Stomach (tissue), 9 donors: ENCODE data around the gene ASCC2. TPM values are rescaled to one million over a fixed set of nuclear protein-coding genes. Genes with fewer than 3 reads are reported as not detected.

Experiments used
- DNase-seq, 2 donors: peaks; one replicate each; pipeline versions ENCODE4 v3.0.0 to v3.0.0-alpha.2; 2013 to 2019
- H3K27ac ChIP-seq, 5 donors: fragments of 200-600 bp in 4 of 5; sonication (generic) in 4 of 5; one replicate each; pipeline ENCODE4 v1.5.1; 2013 to 2019; ENCODE audit warnings: mild to moderate bottlenecking in 1 of 5, moderate library complexity in 1 of 5
- H3K27me3 ChIP-seq, 3 donors: fragments of 200-600 bp; sonication (generic); one replicate each; pipeline ENCODE4 v1.5.1; 2017 to 2019; ENCODE audit warnings: mixed run types in 1 of 3
- H3K36me3 ChIP-seq, 4 donors: fragments of 200-600 bp; sonication (generic); 1 replicate in 3 of 4; 2 replicates in 1 of 4; pipeline ENCODE4 v1.5.1; 2016 to 2019
- H3K4me1 ChIP-seq, 4 donors: fragments of 200-600 bp; sonication (generic); one replicate each; pipeline ENCODE4 v1.5.1; 2016 to 2019
- H3K4me3 ChIP-seq, 4 donors: fragments of 200-600 bp; sonication (generic) in 3 of 4; one replicate each; pipeline ENCODE4 v1.5.1; 2016 to 2019; ENCODE audit warnings: mild to moderate bottlenecking in 1 of 4
- H3K9me3 ChIP-seq, 4 donors: fragments of 200-600 bp; sonication (generic); one replicate each; pipeline ENCODE4 v1.5.1; 2016 to 2019
- CTCF ChIP-seq, 7 experiments: fragments of 450-650 bp in 4 of 7; fragments of 200-600 bp in 3 of 7; sonication (generic) in 3 of 7; IDR thresholded peaks; one replicate each; pipeline ENCODE4 v1.5.1; 2016 to 2019; ENCODE audit warnings: antibody characterized with exemption in 7 of 7, control low read depth in 2 of 7, mild to moderate bottlenecking in 1 of 7
- EP300 ChIP-seq: sonication (generic); formaldehyde crosslinking; IDR thresholded peaks from one replicate; pipeline ENCODE4 v1.6.1; 2017; ENCODE audit warnings: antibody characterized with exemption
- POLR2A ChIP-seq, 4 donors: fragments of 450-650 bp; IDR thresholded peaks; one replicate each; pipeline ENCODE4 v1.6.1; 2016; ENCODE audit warnings: antibody characterized with exemption in 4 of 4, control low read depth in 2 of 4, mild to moderate bottlenecking in 1 of 4, moderate library complexity in 1 of 4
- POLR2AphosphoS5 ChIP-seq, 3 donors: sonication (generic); formaldehyde crosslinking; IDR thresholded peaks; one replicate each; pipeline ENCODE4 v1.6.1; 2016; ENCODE audit warnings: antibody characterized with exemption in 3 of 3
- WGBS, 5 donors: extraction: QIAGEN DNeasy Blood & Tissue Kit in 3 of 5; methylation state at CpG; one replicate each; pipeline versions ENCODE4 v1.1.5 to v1.1.7; 2013 to 2018; 5-methylcytosine and 5-hydroxymethylcytosine counted together
- intact Hi-C: fragments of 100-400 bp; cut with DNase I; formaldehyde crosslinking; loops from one replicate; pipeline ENCODE4 v1.15.1; 2023; ENCODE audit warnings: low total_unique reads
- polyA plus RNA-seq, 3 donors: library from polyadenylated mRNA; stranded (reverse); fragments of 200-250 nt; gene quantifications; one replicate each; pipeline ENCODE4 v1.2.3, GENCODE V29; 2013
- total RNA-seq, 5 donors: library from RNA; depleted of rRNA; stranded (reverse); fragments of >200 nt; gene quantifications; one replicate each; pipeline versions ENCODE4 v1.1.0 to v1.2.3, GENCODE V29; 2014 to 2016
- donor health status: healthy with polysubstance abuse.
- donor health status: Bipolar disorder and iron deficiency.
- donor health status: healthy.

The ASCC2 gene
- total and polyA plus RNA-seq, 8 donors: 39.7 to 129 (median 67.3) TPM

- Histone ChIP-seq H3K27ac (peak overlapping the region; percentile 73 to 84 (median 76)), H3K27me3 (no peaks in the 10 kb centered on the region), H3K4me3 (no peak overlapping the region), H3K4me1 (peaks cover 12 to 58% (median 24%) of the 10 kb centered on the region in 4 donors), H3K9me3 (no peaks in the 10 kb centered on the region), H3K36me3 (peaks cover 26 to 98% (median 89%) of the 10 kb centered on the region in 4 donors)
- DNase-seq: peak; percentile 91 to 94
- no peak for TF ChIP-seq POLR2A (IDR thresholded peaks at IDR 0.05)
- TF ChIP-seq POLR2AphosphoS5 (IDR thresholded peaks at IDR 0.05): peak in 2 of 3 donors; percentile 74 to 84
- intact Hi-C loops: no loop called here
- 31 to 41% (median 32%) methylated on average over 7 of the region's 7 CpGs for WGBS, 5 donors
Measured at GRCh38 chr22:29821291-29822016, 16.6 kb downstream of the ASCC2 start.

- Histone ChIP-seq H3K27ac (peak overlapping the region; percentile 73 to 84 (median 76)), H3K36me3 (peaks cover 26 to 100% (median 91%) of the 10 kb centered on the region in 4 donors), H3K27me3 (no peaks in the 10 kb centered on the region), H3K9me3 (no peaks in the 10 kb centered on the region), H3K4me3 (no peak overlapping the region), H3K4me1 (peaks cover 15 to 63% (median 30%) of the 10 kb centered on the region in 4 donors)
- intact Hi-C loops: no loop called here
- 51 to 63% (median 60%) methylated on average over 7 of the region's 7 CpGs for WGBS, 5 donors
- no peak for DNase-seq
- TF ChIP-seq EP300: no peak
- TF ChIP-seq POLR2A (IDR thresholded peaks at IDR 0.05): no peak
- no peak for TF ChIP-seq POLR2AphosphoS5 (IDR thresholded peaks at IDR 0.05)
- no peak for TF ChIP-seq CTCF (IDR thresholded peaks at IDR 0.05)
Measured at GRCh38 chr22:29820961-29821290, 17.1 kb downstream of the ASCC2 start.

GRCh38 chr22:29819501-29819900 lies 18.6 kb downstream of the ASCC2 start:
- 78 to 99% (median 95%) methylated on average over 2 of the region's 2 CpGs for WGBS, 5 donors
- Histone ChIP-seq H3K4me3 (no peak overlapping the region), H3K9me3 (no peaks in the 10 kb centered on the region), H3K27me3 (no peaks in the 10 kb centered on the region), H3K4me1 (peaks cover 19 to 58% (median 35%) of the 10 kb centered on the region in 4 donors), H3K36me3 (peaks cover 34 to 100% (median 93%) of the 10 kb centered on the region in 4 donors), H3K27ac (no peak overlapping the region)
- intact Hi-C loops: no loop called here
- no peak for DNase-seq
- TF ChIP-seq CTCF (IDR thresholded peaks at IDR 0.05) (no peak), POLR2A (IDR thresholded peaks at IDR 0.05) (no peak), POLR2AphosphoS5 (IDR thresholded peaks at IDR 0.05) (no peak), EP300 (no peak)

GRCh38 chr22:29817724-29818123 lies 20.4 kb downstream of the ASCC2 start:
- peaks cover 41 to 100% (median 92%) of the 10 kb centered on the region in 4 donors for H3K36me3 ChIP-seq
- DNase-seq: no peak
- H3K27ac ChIP-seq: peak overlapping the region in 1 of 5 donors; percentile 24
- no peaks in the 10 kb centered on the region for H3K9me3 ChIP-seq
- H3K4me1 ChIP-seq: peaks cover 36 to 64% (median 49%) of the 10 kb centered on the region in 4 donors
- 94 to 100% (median 100%) methylated on average over 1 of the region's 1 CpG for WGBS, 5 donors
- TF ChIP-seq EP300 (no peak), CTCF (IDR thresholded peaks at IDR 0.05) (no peak), POLR2A (IDR thresholded peaks at IDR 0.05) (no peak), POLR2AphosphoS5 (IDR thresholded peaks at IDR 0.05) (no peak)
- H3K4me3 ChIP-seq: no peak overlapping the region
- H3K27me3 ChIP-seq: no peaks in the 10 kb centered on the region
- intact Hi-C loops: no loop called here

GRCh38 chr22:29816980-29817379 lies 21.1 kb downstream of the ASCC2 start:
- intact Hi-C loops: no loop called here
- peak overlapping the region in 3 of 5 donors; percentile 50 to 76 (median 63) for H3K27ac ChIP-seq
- H3K27me3 ChIP-seq: no peaks in the 10 kb centered on the region
- WGBS, 5 donors: 88 to 98% (median 92%) methylated on average over 2 of the region's 2 CpGs
- no peak overlapping the region for H3K4me3 ChIP-seq
- no peaks in the 10 kb centered on the region for H3K9me3 ChIP-seq
- H3K4me1 ChIP-seq: peaks cover 40 to 67% (median 53%) of the 10 kb centered on the region in 4 donors
- TF ChIP-seq POLR2A (IDR thresholded peaks at IDR 0.05) (no peak), POLR2AphosphoS5 (IDR thresholded peaks at IDR 0.05) (no peak), EP300 (no peak), CTCF (IDR thresholded peaks at IDR 0.05) (no peak)
- no peak for DNase-seq
- H3K36me3 ChIP-seq: peaks cover 46 to 100% (median 92%) of the 10 kb centered on the region in 4 donors
